Osteoblast (primary cell): ENCODE data around the gene ULBP1. TPM values are rescaled to one million over a fixed set of nuclear protein-coding genes. Genes with fewer than 3 reads are reported as not detected.
"Not testable (repeated sequence)": the region's sequence is repeated elsewhere in the genome, so short reads cannot be mapped to it uniquely, and the experiment has no call there.

Experiments
- DNase-seq: peaks from one replicate; pipeline ENCODE4 v3.0.0; 2011; ENCODE audit warnings: low spot score, mixed read lengths; ENCODE audit not compliant: insufficient read length; ENCODE audit errors: missing footprints
- H2AFZ ChIP-seq: 2 replicates; pipeline ENCODE4 v1.6.0; 2011; ENCODE audit warnings: mild to moderate bottlenecking, low read length
- H3K27ac ChIP-seq: 2 replicates; pipeline ENCODE4 v1.5.1; 2011; ENCODE audit warnings: mild to moderate bottlenecking, low read depth, low read length, moderate library complexity
- H3K27me3 ChIP-seq: 2 replicates; pipeline ENCODE4 v1.6.0; 2012; ENCODE audit warnings: mild to moderate bottlenecking, control low read depth, inconsistent platforms, low read length, moderate library complexity; ENCODE audit not compliant: insufficient read depth
- H3K36me3 ChIP-seq: 2 replicates; pipeline ENCODE4 v1.5.1; 2011; ENCODE audit warnings: mild to moderate bottlenecking, low read length, control low read depth, moderate library complexity; ENCODE audit not compliant: insufficient read depth
- H3K4me1 ChIP-seq: 2 replicates; pipeline ENCODE4 v1.5.1; 2011; ENCODE audit warnings: mild to moderate bottlenecking, low read length, control low read depth, moderate library complexity; ENCODE audit not compliant: insufficient read depth
- H3K4me2 ChIP-seq: 2 replicates; pipeline ENCODE4 v1.6.0; 2011; ENCODE audit warnings: mild to moderate bottlenecking, low read length; ENCODE audit not compliant: insufficient read depth
- H3K4me3 ChIP-seq: fragments of 200-600 bp; sonication (generic); 3 replicates; pipeline ENCODE4 v1.5.1; 2012; ENCODE audit warnings: mild to moderate bottlenecking, low read length, inconsistent platforms; ENCODE audit not compliant: insufficient read depth
- H3K79me2 ChIP-seq: 2 replicates; pipeline ENCODE4 v1.6.0; 2012; ENCODE audit warnings: mild to moderate bottlenecking, low read length, control low read depth, inconsistent platforms; ENCODE audit not compliant: insufficient read depth
- H3K9me3 ChIP-seq: 2 replicates; pipeline ENCODE4 v1.5.1; 2011; ENCODE audit warnings: low read depth, low read length, control low read depth
- H4K20me1 ChIP-seq: 2 replicates; pipeline ENCODE4 v1.6.0; 2012; ENCODE audit warnings: mild to moderate bottlenecking, low read length, control low read depth; ENCODE audit not compliant: insufficient read depth
- total RNA-seq: library from RNA; depleted of rRNA; stranded (reverse); fragments of >200 nt; gene quantifications from 2 replicates; pipeline ENCODE4 v1.2.3, GENCODE V29; 2012
- TF ChIP-seq, protein P1 (sequence below): IDR thresholded peaks from 2 replicates; pipeline ENCODE4 v1.5.1; 2011; ENCODE audit warnings: mild to moderate bottlenecking, low read depth, low read length, moderate library complexity; ENCODE audit errors: extremely low read depth

Gene ULBP1
- total RNA-seq, 1 donor, result 0.72 TPM

DNA sequence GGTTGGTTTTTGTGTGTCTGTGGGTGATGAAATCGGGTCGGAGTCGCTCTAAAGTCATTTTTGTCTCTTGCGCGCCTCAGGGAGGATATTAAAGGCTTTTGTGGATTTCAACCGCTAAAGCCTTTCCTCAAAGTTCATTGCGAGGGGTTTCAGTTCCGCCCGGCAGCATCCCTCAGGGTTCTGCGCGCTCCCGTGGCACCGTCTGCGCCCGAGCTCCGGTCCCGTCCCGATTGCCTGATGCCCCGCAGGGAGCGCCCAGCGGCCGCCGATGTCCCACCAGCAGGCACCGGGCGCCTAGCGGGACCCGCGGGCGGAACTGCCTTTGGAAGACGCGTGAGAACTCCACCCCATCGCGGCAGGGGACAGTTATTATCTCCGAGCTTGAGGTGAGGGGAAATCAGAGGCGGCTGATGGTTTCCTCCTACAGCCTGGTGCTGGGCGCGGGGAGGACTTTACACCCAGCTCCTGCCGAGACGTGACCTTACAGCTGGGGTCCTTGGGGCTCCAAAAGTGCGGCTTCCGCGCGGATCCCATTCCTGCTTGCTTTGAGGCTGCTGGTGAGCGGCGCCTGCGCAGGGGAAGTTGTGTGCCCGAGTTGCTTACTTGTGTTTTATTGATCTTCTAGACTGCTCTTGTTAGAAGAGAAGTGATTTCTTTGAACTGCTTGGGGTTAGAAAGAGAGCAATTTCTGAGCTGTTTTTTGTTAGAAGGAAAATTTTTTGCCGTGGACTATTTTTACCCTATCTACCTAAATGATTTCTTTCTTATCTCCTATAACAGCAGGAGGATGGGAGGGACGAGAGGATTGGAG lies 27.1 kb downstream of the ULBP1 start:
- TF ChIP-seq, protein P1, sequence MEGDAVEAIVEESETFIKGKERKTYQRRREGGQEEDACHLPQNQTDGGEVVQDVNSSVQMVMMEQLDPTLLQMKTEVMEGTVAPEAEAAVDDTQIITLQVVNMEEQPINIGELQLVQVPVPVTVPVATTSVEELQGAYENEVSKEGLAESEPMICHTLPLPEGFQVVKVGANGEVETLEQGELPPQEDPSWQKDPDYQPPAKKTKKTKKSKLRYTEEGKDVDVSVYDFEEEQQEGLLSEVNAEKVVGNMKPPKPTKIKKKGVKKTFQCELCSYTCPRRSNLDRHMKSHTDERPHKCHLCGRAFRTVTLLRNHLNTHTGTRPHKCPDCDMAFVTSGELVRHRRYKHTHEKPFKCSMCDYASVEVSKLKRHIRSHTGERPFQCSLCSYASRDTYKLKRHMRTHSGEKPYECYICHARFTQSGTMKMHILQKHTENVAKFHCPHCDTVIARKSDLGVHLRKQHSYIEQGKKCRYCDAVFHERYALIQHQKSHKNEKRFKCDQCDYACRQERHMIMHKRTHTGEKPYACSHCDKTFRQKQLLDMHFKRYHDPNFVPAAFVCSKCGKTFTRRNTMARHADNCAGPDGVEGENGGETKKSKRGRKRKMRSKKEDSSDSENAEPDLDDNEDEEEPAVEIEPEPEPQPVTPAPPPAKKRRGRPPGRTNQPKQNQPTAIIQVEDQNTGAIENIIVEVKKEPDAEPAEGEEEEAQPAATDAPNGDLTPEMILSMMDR, result no peak
- Histone ChIP-seq H3K4me3 (peak overlapping the region; percentile 37), H2AFZ (no peak overlapping the region)

DNA sequence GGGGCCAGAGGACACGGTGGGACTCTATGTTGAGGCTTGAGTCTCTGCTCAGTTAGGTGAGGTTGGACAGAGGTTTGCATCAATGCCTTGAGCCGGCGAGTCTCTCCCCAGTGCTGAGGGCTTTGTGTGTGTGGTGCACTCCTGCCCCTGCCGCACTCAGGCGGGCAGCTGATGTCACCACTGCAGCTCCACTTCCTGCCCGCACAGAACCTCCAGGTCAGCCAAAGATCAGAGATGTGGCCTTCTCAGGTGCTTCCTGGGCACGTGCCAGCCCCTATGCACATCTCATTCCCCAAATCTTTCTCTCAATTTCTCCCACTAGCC lies 27.7 kb downstream of the ULBP1 start:
- not testable (repeated sequence) for H3K4me2 ChIP-seq, H3K36me3 ChIP-seq, DNase-seq, H2AFZ ChIP-seq, H3K27ac ChIP-seq, H3K4me1 ChIP-seq, H3K9me3 ChIP-seq, H3K4me3 ChIP-seq, H3K79me2 ChIP-seq, H4K20me1 ChIP-seq
- peaks cover 97% of the 10 kb centered on the region for H3K27me3 ChIP-seq

More for the DNA sequence above, 27.1 kb downstream of the ULBP1 start:
- DNase-seq, result no peak
- Histone ChIP-seq H3K9me3 (peaks cover 9% of the 10 kb centered on the region), H3K27ac (no peak overlapping the region), H3K27me3 (peaks cover 98% of the 10 kb centered on the region), H3K36me3 (no peaks in the 10 kb centered on the region), H3K79me2 (no peaks in the 10 kb centered on the region), H3K4me1 (no peaks in the 10 kb centered on the region), H4K20me1 (no peaks in the 10 kb centered on the region), H3K4me2 (peak overlapping the region; percentile 36)

DNA sequence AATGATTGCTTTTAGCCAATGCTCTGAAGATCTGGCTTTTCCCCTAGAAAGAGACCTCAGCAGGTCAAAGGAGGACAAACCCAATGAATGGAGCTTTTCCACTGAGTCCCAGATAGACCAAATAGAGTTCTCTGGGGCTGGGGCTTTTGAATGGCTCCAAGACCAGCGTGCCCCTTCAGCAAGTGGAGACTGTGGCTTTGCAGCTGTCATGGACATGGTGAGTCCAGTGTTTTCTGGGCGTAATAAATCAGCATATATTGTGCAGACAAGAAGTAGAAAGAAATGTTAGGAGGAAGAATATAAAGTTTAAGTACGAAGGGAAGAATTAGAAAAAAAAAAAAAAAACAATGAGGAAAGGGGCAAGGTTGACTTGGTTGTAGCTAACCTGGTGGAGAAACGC lies 28.1 kb downstream of the ULBP1 start:
- peaks cover 9% of the 10 kb centered on the region for H3K9me3 ChIP-seq
- no peak overlapping the region for H3K4me2 ChIP-seq
- TF ChIP-seq, protein P1, result no peak
- no peaks in the 10 kb centered on the region for H3K36me3 ChIP-seq
- no peaks in the 10 kb centered on the region for H3K79me2 ChIP-seq
- no peaks in the 10 kb centered on the region for H3K4me1 ChIP-seq
- DNase-seq, result no peak
- no peaks in the 10 kb centered on the region for H4K20me1 ChIP-seq
- H3K4me3 ChIP-seq, result no peak overlapping the region
- H3K27me3 ChIP-seq, result peaks cover 97% of the 10 kb centered on the region
- no peak overlapping the region for H2AFZ ChIP-seq
- H3K27ac ChIP-seq, result no peak overlapping the region

DNA sequence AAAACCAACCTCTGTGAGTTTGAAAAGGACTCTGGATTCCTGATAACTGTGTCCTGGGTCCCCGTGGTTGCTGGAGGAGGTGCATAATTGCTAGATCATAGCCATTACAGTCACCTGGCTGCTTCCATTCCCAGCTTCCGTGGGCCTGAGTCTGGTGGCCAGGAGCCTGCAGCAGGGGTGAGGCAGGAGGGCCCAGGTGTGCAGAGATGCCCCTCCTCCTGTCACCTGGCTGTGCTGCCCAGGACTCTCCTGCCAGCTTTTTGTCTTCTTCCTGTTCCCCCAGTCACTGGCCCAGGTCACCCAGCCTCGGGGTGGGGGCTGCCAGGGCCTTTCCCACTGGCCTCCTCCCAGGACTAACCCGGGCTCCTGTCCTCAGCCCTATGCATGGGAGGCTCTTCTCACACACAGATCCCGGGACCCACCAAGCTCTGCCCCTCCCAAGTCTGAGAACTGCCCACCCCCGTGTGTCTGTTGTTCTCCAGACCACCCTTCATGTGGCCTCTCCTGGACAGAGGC lies 31.6 kb downstream of the ULBP1 start:
- Histone ChIP-seq H3K27ac (no peak overlapping the region), H3K79me2 (no peaks in the 10 kb centered on the region), H3K27me3 (peaks cover 76% of the 10 kb centered on the region), H4K20me1 (no peaks in the 10 kb centered on the region), H3K4me1 (no peaks in the 10 kb centered on the region), H3K36me3 (no peaks in the 10 kb centered on the region), H3K4me3 (no peak overlapping the region), H3K4me2 (no peak overlapping the region), H3K9me3 (no peaks in the 10 kb centered on the region), H2AFZ (no peak overlapping the region)
- TF ChIP-seq, protein P1, result no peak
- no peak for DNase-seq
